Liver (tissue), 9 donors: ENCODE results near the gene PPIC. TPM values are rescaled to one million over a fixed set of nuclear protein-coding genes. Genes with fewer than 3 reads are reported as not detected.

ENCODE experiments used
- DNase-seq: peaks from one replicate; pipeline ENCODE4 v3.0.0-alpha.2; 2017; ENCODE audit warnings: low spot score
- H3K27ac ChIP-seq, 2 donors: one replicate each; pipeline ENCODE4 v1.7.0; 2013; ENCODE audit warnings: inconsistent platforms in 2 of 2, low read length in 2 of 2, control low read depth in 1 of 2, low read depth in 1 of 2, mild to moderate bottlenecking in 1 of 2
- H3K27me3 ChIP-seq, 4 donors: one replicate each; pipeline versions ENCODE4 v1.6.1 to v1.7.0; 2013; ENCODE audit warnings: low read length in 3 of 4, inconsistent platforms in 1 of 4, mild to moderate bottlenecking in 1 of 4, moderate library complexity in 1 of 4; ENCODE audit not compliant: control insufficient read depth in 4 of 4, insufficient read depth in 4 of 4
- H3K36me3 ChIP-seq, 4 donors: one replicate each; pipeline versions ENCODE4 v1.6.1 to v1.7.0; 2013; ENCODE audit warnings: low read length in 3 of 4, mild to moderate bottlenecking in 3 of 4, low read depth in 1 of 4, moderate library complexity in 1 of 4; ENCODE audit not compliant: control insufficient read depth in 4 of 4, insufficient read depth in 3 of 4
- H3K4me1 ChIP-seq, 4 donors: one replicate each; pipeline versions ENCODE4 v1.6.1 to v1.7.0; 2013; ENCODE audit warnings: low read length in 3 of 4, mild to moderate bottlenecking in 3 of 4, moderate library complexity in 1 of 4; ENCODE audit not compliant: control insufficient read depth in 4 of 4, insufficient read depth in 4 of 4
- H3K4me3 ChIP-seq, 3 donors: one replicate each; pipeline versions ENCODE4 v1.6.1 to v1.7.0; 2013; ENCODE audit warnings: low read length in 3 of 3, control low read depth in 1 of 3, low read depth in 1 of 3, mild to moderate bottlenecking in 1 of 3
- H3K9ac ChIP-seq, 2 donors: one replicate each; pipeline ENCODE4 v1.7.0; 2013; ENCODE audit warnings: low read length in 2 of 2, mild to moderate bottlenecking in 2 of 2, moderate library complexity in 2 of 2, control low read depth in 1 of 2, low read depth in 1 of 2
- H3K9me3 ChIP-seq, 4 donors: one replicate each; pipeline versions ENCODE4 v1.6.1 to v1.7.0; 2013; ENCODE audit warnings: low read length in 3 of 4; ENCODE audit not compliant: control insufficient read depth in 4 of 4
- ATF3 ChIP-seq: IDR thresholded peaks from 2 replicates; pipeline ENCODE4 v1.6.1; 2016; ENCODE audit warnings: antibody characterized with exemption
- CTCF ChIP-seq: fragments of 150-350 bp; IDR thresholded peaks from 2 replicates; pipeline ENCODE4 v1.5.1; 2017; ENCODE audit warnings: improper control_type of control experiment, low read depth, low read length; ENCODE audit not compliant: missing input control
- EGR1 ChIP-seq, 2 donors: IDR thresholded peaks; 2 replicates each; pipeline ENCODE4 v1.6.1; 2016 to 2018; ENCODE audit warnings: antibody characterized with exemption in 2 of 2, low read depth in 2 of 2
- FOXA1 ChIP-seq: IDR thresholded peaks from 2 replicates; pipeline ENCODE4 v1.6.1; 2016; ENCODE audit warnings: antibody characterized with exemption
- FOXA2 ChIP-seq: IDR thresholded peaks from 2 replicates; pipeline ENCODE4 v1.6.1; 2016; ENCODE audit warnings: antibody characterized with exemption
- HNF4G ChIP-seq: IDR thresholded peaks from 2 replicates; pipeline ENCODE4 v1.6.1; 2016; ENCODE audit warnings: antibody characterized with exemption
- JUND ChIP-seq, 2 donors: IDR thresholded peaks; 2 replicates each; pipeline ENCODE4 v1.6.1; 2016; ENCODE audit warnings: antibody characterized with exemption in 2 of 2
- MAX ChIP-seq: IDR thresholded peaks from 2 replicates; pipeline ENCODE4 v1.6.1; 2016; ENCODE audit warnings: antibody characterized with exemption
- NR2F2 ChIP-seq: IDR thresholded peaks from 2 replicates; pipeline ENCODE4 v1.6.1; 2016; ENCODE audit warnings: antibody characterized with exemption
- RAD21 ChIP-seq, 2 donors: IDR thresholded peaks; 2 replicates each; pipeline ENCODE4 v1.6.1; 2016; ENCODE audit warnings: antibody characterized with exemption in 2 of 2, mild to moderate bottlenecking in 2 of 2
- REST ChIP-seq: IDR thresholded peaks from 2 replicates; pipeline ENCODE4 v1.6.1; 2016; ENCODE audit warnings: antibody characterized with exemption, mild to moderate bottlenecking
- RXRA ChIP-seq, 2 donors: IDR thresholded peaks; 2 replicates each; pipeline ENCODE4 v1.6.1; 2017 to 2018; ENCODE audit warnings: antibody characterized with exemption in 2 of 2, mild to moderate bottlenecking in 1 of 2
- YY1 ChIP-seq: IDR thresholded peaks from 2 replicates; pipeline ENCODE4 v1.6.1; 2016; ENCODE audit warnings: antibody characterized with exemption, mild to moderate bottlenecking
- ZBTB33 ChIP-seq: IDR thresholded peaks from 2 replicates; pipeline ENCODE4 v1.6.1; 2016; ENCODE audit warnings: antibody characterized with exemption
- WGBS: extraction: QIAGEN DNeasy Blood & Tissue Kit; methylation state at CpG from one replicate; pipeline ENCODE4 v1.1.7; 2013; 5-methylcytosine and 5-hydroxymethylcytosine counted together
- polyA plus RNA-seq, 2 donors: library from polyadenylated mRNA; stranded (reverse) in 1 of 2; unstranded in 1 of 2; fragments of 200-250 nt in 1 of 2; fragments of >200 nt in 1 of 2; fragmentation: Nextera tagmentation in 1 of 2; extraction: Ambion mirVana in 1 of 2; gene quantifications; one replicate each; pipeline versions ENCODE4 v1.2.1 to v1.2.3, GENCODE V29; 2013 to 2015
- total RNA-seq, 2 donors: library from RNA; depleted of rRNA; stranded (reverse); fragments of >200 nt; gene quantifications; one replicate each; pipeline ENCODE4 v1.2.3, GENCODE V29; 2014
- donor health status: healthy.
- donor health status: healthy.
- donor health status: healthy.
- donor health status: healthy.
- donor health status: healthy.

The PPIC gene
- total and polyA plus RNA-seq, 4 donors = 13.3 to 26.3 (median 17.3) TPM

GRCh38 chr5:123044926-123045617 lies 8.5 kb upstream of the PPIC start:
- no peak for DNase-seq
- TF ChIP-seq YY1 (no peak), RXRA (IDR thresholded peaks at IDR 0.05) (no peak), NR2F2 (no peak), FOXA2 (no peak), EGR1 (IDR thresholded peaks at IDR 0.05; ENCODE audit: low read depth in 2 of 2) (no peak)
- no peak overlapping the region for H3K4me3 ChIP-seq
- no peaks in the 10 kb centered on the region for H3K9me3 ChIP-seq
- H3K27me3 ChIP-seq = no peaks in the 10 kb centered on the region
- no peak overlapping the region for H3K27ac ChIP-seq
- no peak overlapping the region for H3K9ac ChIP-seq
- H3K4me1 ChIP-seq = no peaks in the 10 kb centered on the region
- WGBS = 81% methylated on average over 7 of the region's 7 CpGs
- no peaks in the 10 kb centered on the region for H3K36me3 ChIP-seq

GRCh38 chr5:123039673-123040072 lies 3.1 kb upstream of the PPIC start:
- Histone ChIP-seq H3K27ac (no peak overlapping the region), H3K27me3 (no peaks in the 10 kb centered on the region), H3K36me3 (no peaks in the 10 kb centered on the region), H3K9me3 (no peaks in the 10 kb centered on the region), H3K4me1 (peaks cover 0 to 15% (median 5%) of the 10 kb centered on the region in 4 donors), H3K4me3 (no peak overlapping the region), H3K9ac (no peak overlapping the region)
- no peak for TF ChIP-seq FOXA1
- TF ChIP-seq EGR1 (IDR thresholded peaks at IDR 0.05; ENCODE audit: low read depth in 2 of 2) = no peak
- TF ChIP-seq YY1 = no peak
- no peak for TF ChIP-seq RXRA (IDR thresholded peaks at IDR 0.05)
- no peak for TF ChIP-seq JUND (IDR thresholded peaks at IDR 0.05)
- no peak for TF ChIP-seq HNF4G
- TF ChIP-seq RAD21 (IDR thresholded peaks at IDR 0.05) = no peak
- TF ChIP-seq ZBTB33 = no peak
- TF ChIP-seq CTCF = no peak
- TF ChIP-seq ATF3 = no peak
- no peak for TF ChIP-seq MAX
- no peak for TF ChIP-seq REST
- DNase-seq = no peak
